ENCODE measurements around the gene NTSR1.

DNA sequence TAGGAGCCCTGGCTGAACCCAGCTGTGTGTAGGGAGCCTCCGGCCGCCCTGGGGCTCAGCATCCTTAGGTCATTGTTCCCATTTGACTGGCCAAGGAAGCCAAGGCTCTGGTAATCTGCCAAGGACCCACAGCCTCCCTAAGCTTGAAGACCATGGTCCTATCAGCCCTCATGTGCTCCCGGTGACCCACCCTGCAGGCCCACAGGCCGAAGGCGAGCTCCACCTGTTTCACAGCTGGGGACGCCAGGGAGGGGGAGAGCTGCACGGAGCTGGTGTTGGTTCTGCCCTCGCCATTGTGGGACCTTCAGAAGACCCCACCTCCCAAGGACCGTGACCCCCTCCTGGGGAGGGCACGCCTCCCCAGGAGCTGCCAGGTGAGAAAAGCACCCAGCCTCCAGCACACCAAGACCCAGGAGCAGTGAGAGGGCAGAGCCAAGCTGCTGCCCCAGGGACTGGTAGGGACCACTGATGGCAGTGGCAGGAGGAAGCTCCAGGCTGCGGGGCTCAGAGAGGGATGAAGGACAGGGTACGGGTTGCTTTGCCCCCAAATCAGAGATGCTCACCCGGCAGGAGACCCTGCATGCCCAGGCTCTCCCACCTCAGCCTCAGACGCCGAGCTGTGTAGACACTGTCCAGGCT lies 56.9 kb downstream of the NTSR1 start:
- no peak for TF ChIP-seq TAF1 (IDR thresholded peaks at IDR 0.05; ENCODE audit: borderline replicate concordance, insufficient read depth, low read length)
- no peak for TF ChIP-seq POLR2AphosphoS5 (IDR thresholded peaks at IDR 0.05; ENCODE audit: low read depth, low read length)
- TF ChIP-seq, protein P1, sequence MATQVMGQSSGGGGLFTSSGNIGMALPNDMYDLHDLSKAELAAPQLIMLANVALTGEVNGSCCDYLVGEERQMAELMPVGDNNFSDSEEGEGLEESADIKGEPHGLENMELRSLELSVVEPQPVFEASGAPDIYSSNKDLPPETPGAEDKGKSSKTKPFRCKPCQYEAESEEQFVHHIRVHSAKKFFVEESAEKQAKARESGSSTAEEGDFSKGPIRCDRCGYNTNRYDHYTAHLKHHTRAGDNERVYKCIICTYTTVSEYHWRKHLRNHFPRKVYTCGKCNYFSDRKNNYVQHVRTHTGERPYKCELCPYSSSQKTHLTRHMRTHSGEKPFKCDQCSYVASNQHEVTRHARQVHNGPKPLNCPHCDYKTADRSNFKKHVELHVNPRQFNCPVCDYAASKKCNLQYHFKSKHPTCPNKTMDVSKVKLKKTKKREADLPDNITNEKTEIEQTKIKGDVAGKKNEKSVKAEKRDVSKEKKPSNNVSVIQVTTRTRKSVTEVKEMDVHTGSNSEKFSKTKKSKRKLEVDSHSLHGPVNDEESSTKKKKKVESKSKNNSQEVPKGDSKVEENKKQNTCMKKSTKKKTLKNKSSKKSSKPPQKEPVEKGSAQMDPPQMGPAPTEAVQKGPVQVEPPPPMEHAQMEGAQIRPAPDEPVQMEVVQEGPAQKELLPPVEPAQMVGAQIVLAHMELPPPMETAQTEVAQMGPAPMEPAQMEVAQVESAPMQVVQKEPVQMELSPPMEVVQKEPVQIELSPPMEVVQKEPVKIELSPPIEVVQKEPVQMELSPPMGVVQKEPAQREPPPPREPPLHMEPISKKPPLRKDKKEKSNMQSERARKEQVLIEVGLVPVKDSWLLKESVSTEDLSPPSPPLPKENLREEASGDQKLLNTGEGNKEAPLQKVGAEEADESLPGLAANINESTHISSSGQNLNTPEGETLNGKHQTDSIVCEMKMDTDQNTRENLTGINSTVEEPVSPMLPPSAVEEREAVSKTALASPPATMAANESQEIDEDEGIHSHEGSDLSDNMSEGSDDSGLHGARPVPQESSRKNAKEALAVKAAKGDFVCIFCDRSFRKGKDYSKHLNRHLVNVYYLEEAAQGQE (IDR thresholded peaks at IDR 0.05; ENCODE audit: insufficient read depth in 1 of 2, low read depth in 2 of 2, low read length in 2 of 2) = no peak
- no peak for TF ChIP-seq SIN3A (IDR thresholded peaks at IDR 0.05; ENCODE audit: borderline replicate concordance, insufficient read depth, low read length)
